NB4 (cell line): ENCODE data around the gene MDM2.

Experiments used
- DNase-seq: peaks from one replicate; pipeline ENCODE4 v3.0.0; 2010; ENCODE audit warnings: low read depth
- H3K4me3 ChIP-seq: one replicate; pipeline ENCODE4 v1.5.1; 2011; ENCODE audit warnings: mild to moderate bottlenecking, low read depth, low read length, moderate library complexity
- CTCF ChIP-seq: IDR thresholded peaks from one replicate; pipeline ENCODE4 v1.5.1; 2012; ENCODE audit warnings: low read depth, low read length
- MAX ChIP-seq: IDR thresholded peaks from 2 replicates; pipeline ENCODE4 v1.6.1; 2011; ENCODE audit warnings: low read depth, low read length
- MYC ChIP-seq: IDR thresholded peaks from 2 replicates; pipeline ENCODE4 v1.6.1; 2011; ENCODE audit warnings: low read depth, low read length
- POLR2A ChIP-seq: IDR thresholded peaks from 2 replicates; pipeline ENCODE4 v1.6.1; 2011; ENCODE audit warnings: mild to moderate bottlenecking; ENCODE audit not compliant: insufficient read length; ENCODE audit errors: extremely low read depth

The MDM2 gene

GRCh38 chr12:68762691-68763090 is 45.3 kb upstream of the MDM2 start:
- no peak overlapping the region for H3K4me3 ChIP-seq
- TF ChIP-seq MAX (no peak), POLR2A (no peak), CTCF (no peak), MYC (no peak)
- no peak for DNase-seq

GRCh38 chr12:68765696-68766095 is 42.3 kb upstream of the MDM2 start:
- no peak for DNase-seq
- H3K4me3 ChIP-seq: no peak overlapping the region
- no peak for TF ChIP-seq POLR2A
- no peak for TF ChIP-seq MYC

- no peak for DNase-seq
- TF ChIP-seq CTCF (no peak), MYC (no peak), POLR2A (no peak), MAX (no peak)
- H3K4me3 ChIP-seq: no peak overlapping the region
These were observed 41.3 kb upstream of the MDM2 start for GRCh38 chr12:68766646-68767045.

GRCh38 chr12:68767191-68767590 is 40.8 kb upstream of the MDM2 start:
- H3K4me3 ChIP-seq: no peak overlapping the region
- DNase-seq: no peak
- TF ChIP-seq MAX (no peak), MYC (no peak), CTCF (no peak), POLR2A (no peak)

GRCh38 chr12:68768431-68768939 is 39.5 kb upstream of the MDM2 start:
- DNase-seq: no peak
- no peak overlapping the region for H3K4me3 ChIP-seq
- TF ChIP-seq MYC: no peak
- no peak for TF ChIP-seq MAX
- TF ChIP-seq POLR2A: no peak
- TF ChIP-seq CTCF: no peak

GRCh38 chr12:68769941-68770340 is 38.0 kb upstream of the MDM2 start:
- H3K4me3 ChIP-seq: no peak overlapping the region
- TF ChIP-seq POLR2A: no peak
- TF ChIP-seq MYC: no peak
- no peak for TF ChIP-seq CTCF
- no peak for TF ChIP-seq MAX
- DNase-seq: no peak
